IPS-18a (cell line): ENCODE measurements around the gene FBXO24.
"Not testable (repeated sequence)": the region's sequence is repeated elsewhere in the genome, so short reads cannot be mapped to it uniquely, and the experiment has no call there.

Experiments
- H3K27ac ChIP-seq: one replicate; pipeline ENCODE4 v1.5.1; 2013; ENCODE audit warnings: low read length
- H3K27me3 ChIP-seq: one replicate; pipeline ENCODE4 v1.6.1; 2013; ENCODE audit warnings: mild to moderate bottlenecking, low read length; ENCODE audit not compliant: control insufficient read depth, insufficient read depth
- H3K36me3 ChIP-seq: one replicate; pipeline ENCODE4 v1.6.1; 2013; ENCODE audit warnings: low read depth, low read length; ENCODE audit not compliant: control insufficient read depth
- H3K4me1 ChIP-seq: one replicate; pipeline ENCODE4 v1.6.1; 2013; ENCODE audit warnings: low read depth, low read length; ENCODE audit not compliant: control insufficient read depth
- H3K4me3 ChIP-seq: one replicate; pipeline ENCODE4 v1.5.1; 2013; ENCODE audit warnings: low read length
- H3K9ac ChIP-seq: one replicate; pipeline ENCODE4 v1.6.1; 2013; ENCODE audit warnings: mild to moderate bottlenecking, low read length, moderate library complexity
- H3K9me3 ChIP-seq: one replicate; pipeline ENCODE4 v1.6.1; 2013; ENCODE audit warnings: low read depth, low read length; ENCODE audit not compliant: control insufficient read depth

Gene FBXO24

DNA sequence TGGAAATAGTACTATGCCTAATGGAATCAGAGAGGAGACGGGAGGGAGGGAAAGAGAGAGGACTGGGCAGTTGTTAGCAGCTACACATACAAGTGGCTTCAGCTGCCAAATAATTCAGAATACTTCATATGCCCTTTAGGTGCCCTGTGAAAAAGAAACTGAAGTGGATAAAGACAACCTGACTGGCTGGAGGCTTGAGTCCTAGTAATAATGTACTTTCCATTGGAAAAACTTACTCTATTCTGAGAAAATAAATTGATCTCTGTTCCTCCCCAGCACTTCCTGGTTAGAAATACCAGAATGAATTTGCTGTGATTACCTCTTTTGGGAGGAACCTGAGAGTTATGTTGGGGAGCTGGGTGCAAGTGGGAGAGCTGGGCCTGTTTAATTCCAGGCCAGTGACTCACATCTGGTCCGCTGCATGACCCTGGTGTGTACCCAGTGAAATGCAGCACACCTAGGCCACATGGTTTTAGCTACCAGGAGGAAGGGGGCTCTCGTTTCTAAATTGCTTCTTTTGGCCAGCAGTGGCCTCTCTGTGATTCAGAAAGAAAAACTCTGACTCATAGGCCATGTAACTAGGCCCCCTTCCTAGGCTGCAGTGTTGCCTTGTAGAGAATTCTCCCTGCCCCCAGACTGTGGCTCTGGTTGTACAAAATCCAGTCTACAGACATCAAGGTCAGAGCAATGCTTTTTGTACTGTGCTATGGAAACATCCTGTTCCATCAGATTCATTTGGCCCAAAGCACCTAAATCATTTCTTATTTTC, 40.6 kb upstream of the FBXO24 start:
- Histone ChIP-seq H3K27ac (peak overlapping the region; percentile 19), H3K36me3 (peaks cover 3% of the 10 kb centered on the region), H3K4me3 (no peak overlapping the region), H3K9me3 (no peaks in the 10 kb centered on the region), H3K27me3 (peaks cover 5% of the 10 kb centered on the region), H3K9ac (peak overlapping the region; percentile 19), H3K4me1 (peaks cover 38% of the 10 kb centered on the region)

DNA sequence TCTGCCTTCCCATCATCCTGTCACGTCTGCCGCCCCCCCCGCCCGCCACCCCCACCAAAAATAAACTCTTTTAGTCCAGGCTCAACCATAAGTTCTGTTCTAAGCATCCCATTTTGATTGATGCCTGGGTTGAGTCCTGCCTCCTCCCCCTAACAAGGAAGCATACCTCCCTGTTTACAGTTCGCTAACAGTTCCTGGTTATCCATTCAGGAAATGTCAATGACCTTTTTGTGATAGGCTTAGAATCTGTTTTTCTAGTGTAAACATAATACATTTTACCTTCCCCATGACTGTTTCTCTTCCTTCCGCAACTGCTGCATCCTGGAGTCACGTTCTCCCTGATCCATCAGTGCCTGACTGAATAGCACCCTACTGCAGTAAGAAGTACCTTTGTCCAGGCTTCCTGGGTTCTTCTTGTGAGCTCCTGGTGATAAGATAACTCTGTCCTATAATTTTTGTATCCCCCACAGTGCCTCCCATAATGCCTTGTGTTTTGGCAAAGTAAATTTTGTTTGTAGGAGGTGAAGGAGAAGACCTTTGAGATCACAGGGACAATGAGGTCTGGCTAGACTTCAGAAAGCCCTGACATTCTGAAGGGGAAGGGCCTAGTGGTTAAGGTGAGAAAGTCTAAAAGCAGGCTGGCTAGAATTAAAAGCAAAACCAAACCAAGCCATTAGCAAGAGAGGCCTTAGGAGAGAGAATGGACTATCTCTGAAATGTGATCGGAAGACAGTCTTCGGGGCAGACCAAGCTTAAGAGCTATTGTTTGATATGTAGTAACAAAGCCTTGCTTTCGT, 39.8 kb upstream of the FBXO24 start:
- Histone ChIP-seq H3K9ac (peak overlapping the region; percentile 19), H3K36me3 (peaks cover 4% of the 10 kb centered on the region), H3K4me1 (peaks cover 38% of the 10 kb centered on the region), H3K27me3 (no peaks in the 10 kb centered on the region), H3K27ac (no peak overlapping the region), H3K4me3 (no peak overlapping the region), H3K9me3 (no peaks in the 10 kb centered on the region)

DNA sequence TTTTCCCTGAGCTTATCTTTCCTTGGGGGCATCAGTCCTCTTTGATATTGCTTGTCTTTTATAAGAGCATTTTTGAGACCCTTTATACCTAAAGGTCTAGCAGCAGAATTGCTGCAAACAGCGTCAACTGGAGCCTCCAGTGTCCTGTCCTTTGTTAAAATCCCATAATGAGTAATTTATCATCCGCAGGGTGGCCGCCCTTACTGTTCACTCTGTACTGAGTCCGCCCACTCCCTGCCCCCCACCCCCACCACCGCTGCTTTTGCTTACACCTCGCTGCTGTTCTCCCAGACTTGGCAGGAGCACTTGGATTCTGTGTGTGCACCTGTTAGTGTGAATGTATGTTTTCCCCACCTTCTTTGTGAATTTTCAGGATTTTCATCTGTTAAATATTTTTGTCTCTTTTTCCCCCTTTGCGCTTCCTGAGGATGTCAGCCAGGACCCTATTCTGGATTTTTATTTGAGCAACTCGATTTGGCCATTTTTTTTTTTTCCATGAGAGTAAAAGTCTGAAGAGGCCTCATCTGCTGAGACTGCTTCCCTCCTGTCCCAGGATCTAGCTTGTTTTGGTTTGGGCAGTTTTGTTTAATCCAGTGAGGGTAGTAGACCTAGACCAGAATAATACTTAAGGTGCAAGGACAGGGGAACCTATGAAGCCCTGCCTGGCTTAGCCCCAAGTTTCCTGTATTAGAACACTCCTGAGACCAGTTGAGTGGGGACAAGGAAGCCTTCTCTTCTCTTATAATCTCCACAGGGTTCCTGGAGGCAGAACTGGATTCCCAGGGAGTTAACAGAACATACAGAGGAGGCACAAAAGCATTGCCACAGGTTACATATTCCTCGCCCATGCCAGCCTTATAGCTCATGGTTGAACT, 39.0 kb upstream of the FBXO24 start:
- H3K27me3 ChIP-seq, result no peaks in the 10 kb centered on the region
- H3K4me3 ChIP-seq, result no peak overlapping the region
- H3K27ac ChIP-seq, result no peak overlapping the region
- peaks cover 4% of the 10 kb centered on the region for H3K36me3 ChIP-seq
- no peaks in the 10 kb centered on the region for H3K9me3 ChIP-seq
- H3K9ac ChIP-seq, result no peak overlapping the region
- H3K4me1 ChIP-seq, result peaks cover 32% of the 10 kb centered on the region

DNA sequence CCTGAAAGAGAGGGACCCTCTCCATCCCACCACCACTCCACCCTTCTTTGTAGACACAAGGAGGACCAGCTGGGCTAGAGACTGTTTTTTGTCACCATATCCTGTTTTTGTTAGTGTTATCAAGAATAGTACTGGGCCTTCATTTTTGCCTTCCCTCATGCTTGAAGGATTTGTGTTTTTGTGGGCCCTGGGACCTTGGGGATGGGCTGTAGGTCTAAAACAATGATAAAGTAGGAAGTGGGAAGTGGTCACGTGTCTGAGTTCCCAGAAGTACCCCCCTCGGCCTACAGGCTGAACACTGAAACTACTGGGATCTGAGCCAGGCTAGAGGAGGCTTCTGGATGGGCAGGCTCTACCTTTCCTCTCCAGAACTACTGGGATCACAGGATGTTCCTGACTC, 38.3 kb upstream of the FBXO24 start:
- Histone ChIP-seq H3K9ac (no peak overlapping the region), H3K27ac (no peak overlapping the region), H3K36me3 (peaks cover 7% of the 10 kb centered on the region), H3K4me3 (no peak overlapping the region), H3K4me1 (peaks cover 32% of the 10 kb centered on the region), H3K27me3 (no peaks in the 10 kb centered on the region), H3K9me3 (no peaks in the 10 kb centered on the region)

DNA sequence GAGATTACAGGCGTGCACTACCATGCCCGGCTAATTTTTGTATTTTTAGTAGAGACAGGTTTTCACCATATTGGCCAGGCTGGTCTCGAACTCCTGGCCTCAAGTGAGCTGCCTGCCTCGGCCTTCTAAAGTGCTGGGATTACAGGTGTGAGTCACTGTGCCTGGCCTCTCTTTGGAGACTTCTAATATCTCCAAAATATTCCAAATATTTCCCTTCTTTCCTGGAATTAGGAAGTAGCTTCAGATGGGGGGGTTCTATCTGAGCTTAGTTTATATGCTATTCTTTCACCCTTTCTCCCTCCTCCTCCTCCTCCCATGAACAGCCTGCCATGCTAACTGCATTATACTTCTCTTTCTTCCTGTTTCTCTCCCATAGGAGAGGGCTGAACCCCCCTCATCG, 37.7 kb upstream of the FBXO24 start:
- not testable (repeated sequence) for H3K27me3 ChIP-seq, H3K27ac ChIP-seq, H3K9me3 ChIP-seq, H3K9ac ChIP-seq, H3K36me3 ChIP-seq, H3K4me3 ChIP-seq
- peaks cover 29% of the 10 kb centered on the region for H3K4me1 ChIP-seq

DNA sequence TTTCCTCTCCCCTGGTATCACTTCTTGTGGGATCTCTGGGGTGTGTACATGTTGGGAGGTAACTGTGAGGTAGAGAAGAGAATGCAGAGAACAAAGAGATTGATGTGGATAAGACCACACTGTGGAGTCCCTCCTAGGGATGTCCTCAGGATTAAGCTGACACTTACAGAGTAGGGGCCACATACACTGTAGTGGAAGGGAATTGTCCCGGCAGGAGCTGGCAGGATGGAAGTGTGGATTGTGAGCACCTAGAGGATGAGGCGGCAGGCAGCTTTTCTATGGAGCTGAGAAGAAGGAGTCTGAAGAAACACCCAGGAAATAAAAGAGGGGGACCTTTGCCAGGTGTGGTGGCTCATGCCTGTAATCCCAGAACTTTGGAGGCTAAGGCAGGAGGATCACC, 33.6 kb upstream of the FBXO24 start:
- peaks cover 31% of the 10 kb centered on the region for H3K36me3 ChIP-seq
- no peak overlapping the region for H3K27ac ChIP-seq
- H3K27me3 ChIP-seq, result no peaks in the 10 kb centered on the region
- no peaks in the 10 kb centered on the region for H3K4me1 ChIP-seq
- H3K4me3 ChIP-seq, result no peak overlapping the region
- no peak overlapping the region for H3K9ac ChIP-seq
- H3K9me3 ChIP-seq, result no peaks in the 10 kb centered on the region

DNA sequence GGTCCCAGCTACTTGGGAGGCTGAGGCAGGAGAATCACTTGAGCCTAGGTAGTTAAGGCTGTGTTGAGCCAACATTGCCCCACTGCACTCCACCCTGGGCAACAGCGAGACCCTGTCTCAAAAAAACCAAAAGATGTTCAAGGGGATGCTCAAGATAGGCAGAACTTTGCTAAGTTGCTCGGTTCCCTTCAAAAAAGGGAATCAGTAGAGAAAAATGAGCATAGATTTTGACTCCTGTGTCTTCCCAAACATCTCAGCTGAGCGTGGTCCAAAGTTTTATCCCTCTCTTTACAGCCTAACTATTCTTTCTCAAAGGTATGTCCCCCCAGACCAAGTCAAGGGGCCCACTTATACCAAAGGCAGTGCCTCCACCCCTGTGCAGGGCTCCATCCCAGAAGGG, 33.1 kb upstream of the FBXO24 start:
- no peaks in the 10 kb centered on the region for H3K9me3 ChIP-seq
- H3K27ac ChIP-seq, result no peak overlapping the region
- no peak overlapping the region for H3K4me3 ChIP-seq
- no peak overlapping the region for H3K9ac ChIP-seq
- H3K4me1 ChIP-seq, result no peaks in the 10 kb centered on the region
- H3K27me3 ChIP-seq, result no peaks in the 10 kb centered on the region
- H3K36me3 ChIP-seq, result peaks cover 31% of the 10 kb centered on the region

DNA sequence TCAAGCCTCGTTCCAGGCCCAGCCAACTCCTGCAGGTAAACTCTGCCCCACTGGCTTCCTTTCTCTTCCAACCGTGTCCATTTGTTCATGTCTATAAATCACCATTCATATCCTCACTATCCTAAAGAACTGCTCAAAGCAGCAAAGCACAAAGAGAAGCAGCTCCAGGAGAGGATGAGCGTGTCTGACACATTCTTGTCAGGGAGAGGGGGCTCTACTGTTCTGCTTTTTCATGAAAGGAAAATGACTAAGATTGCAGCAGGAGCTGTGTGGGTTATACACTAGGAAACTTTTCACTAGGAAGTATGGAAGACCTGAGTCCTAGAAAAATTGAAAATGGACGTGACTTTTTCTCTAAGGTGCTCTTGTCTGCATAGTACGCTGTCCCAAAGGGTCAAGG, 30.4 kb upstream of the FBXO24 start:
- Histone ChIP-seq H3K9me3 (no peaks in the 10 kb centered on the region), H3K9ac (no peak overlapping the region), H3K4me3 (no peak overlapping the region), H3K36me3 (peaks cover 26% of the 10 kb centered on the region), H3K27me3 (no peaks in the 10 kb centered on the region), H3K4me1 (no peaks in the 10 kb centered on the region), H3K27ac (no peak overlapping the region)

DNA sequence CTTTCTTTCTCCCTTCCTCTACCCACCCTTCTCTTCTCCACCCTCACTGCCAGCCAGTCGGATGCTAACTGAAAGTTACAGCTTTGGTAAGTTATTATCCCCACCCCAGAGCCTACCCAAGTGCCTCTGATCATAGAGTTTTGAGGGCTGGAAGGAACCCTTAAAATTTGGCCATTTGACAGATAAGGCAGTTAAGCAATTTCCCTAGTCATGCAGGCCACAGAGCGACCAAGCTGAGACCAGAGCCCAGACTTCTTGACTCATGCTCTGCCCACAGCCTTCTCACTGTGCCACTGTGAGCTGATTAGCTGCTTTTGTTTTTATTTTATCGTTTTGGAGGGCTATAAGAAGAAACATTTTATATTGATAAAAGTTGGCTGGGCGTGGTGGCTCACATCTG, 29.6 kb upstream of the FBXO24 start:
- Histone ChIP-seq H3K9me3 (no peaks in the 10 kb centered on the region), H3K4me1 (no peaks in the 10 kb centered on the region), H3K4me3 (no peak overlapping the region), H3K9ac (no peak overlapping the region), H3K27ac (no peak overlapping the region), H3K27me3 (no peaks in the 10 kb centered on the region), H3K36me3 (peaks cover 26% of the 10 kb centered on the region)

DNA sequence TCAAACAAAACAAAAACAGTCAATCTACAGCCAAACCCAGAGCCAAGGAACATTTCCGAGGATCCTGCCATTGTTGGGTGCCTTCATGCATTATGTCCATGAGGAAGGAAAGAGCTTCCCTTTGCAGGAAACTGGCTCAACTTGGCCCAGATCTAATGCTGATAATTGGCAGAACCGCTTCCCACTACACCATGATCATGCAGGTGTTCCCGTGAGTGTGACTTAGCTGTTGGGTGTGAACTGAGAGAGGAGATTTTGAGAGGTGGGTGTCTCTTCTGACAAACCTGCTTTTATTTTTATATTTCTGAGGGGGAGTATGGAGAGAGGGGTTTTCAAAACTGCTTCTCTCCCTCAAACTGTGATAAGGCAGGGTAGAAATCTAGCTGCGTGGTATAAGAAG, 27.0 kb upstream of the FBXO24 start:
- H3K4me1 ChIP-seq, result no peaks in the 10 kb centered on the region
- no peaks in the 10 kb centered on the region for H3K9me3 ChIP-seq
- H3K27ac ChIP-seq, result no peak overlapping the region

DNA sequence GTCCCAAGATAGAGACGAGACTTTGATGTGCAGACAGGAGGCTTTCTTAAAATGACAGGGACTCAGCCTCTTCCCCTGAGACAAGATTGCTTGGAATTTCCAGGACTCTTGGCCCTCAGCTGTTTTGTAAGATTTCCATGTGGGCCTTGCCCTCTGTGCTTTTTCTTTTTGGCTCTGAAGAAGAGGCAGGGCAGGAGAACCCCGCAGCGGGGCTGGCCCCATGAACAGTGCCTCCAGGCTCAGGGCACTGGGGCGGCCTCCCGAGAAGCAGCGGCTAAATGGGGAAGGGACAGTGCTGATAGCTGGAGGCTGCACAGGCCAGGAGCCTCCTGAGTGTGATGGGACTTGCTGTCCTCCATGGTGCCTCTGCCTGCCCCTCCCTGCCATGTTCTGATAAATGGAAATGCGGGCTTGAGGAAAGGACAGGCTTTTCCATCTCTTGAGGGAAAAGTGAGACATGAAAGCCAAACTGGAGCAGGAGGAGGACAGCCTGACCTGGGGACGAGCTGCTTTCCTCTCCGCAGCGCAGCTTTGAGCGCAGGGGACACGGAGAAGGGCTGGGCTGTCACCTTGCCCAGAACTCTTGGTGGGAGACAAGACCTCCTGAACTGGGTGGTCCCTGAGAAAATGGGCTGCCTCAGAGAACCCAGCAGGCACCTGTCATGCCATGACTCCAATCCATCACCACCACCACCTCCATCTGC, 24.5 kb upstream of the FBXO24 start:
- no peak overlapping the region for H3K4me3 ChIP-seq
- no peak overlapping the region for H3K9ac ChIP-seq
- H3K27ac ChIP-seq, result no peak overlapping the region
- no peaks in the 10 kb centered on the region for H3K27me3 ChIP-seq
- no peaks in the 10 kb centered on the region for H3K4me1 ChIP-seq
- H3K9me3 ChIP-seq, result no peaks in the 10 kb centered on the region
- peaks cover 7% of the 10 kb centered on the region for H3K36me3 ChIP-seq

More for the DNA sequence above, 27.0 kb upstream of the FBXO24 start:
- H3K4me3 ChIP-seq, result no peak overlapping the region
- H3K36me3 ChIP-seq, result peaks cover 22% of the 10 kb centered on the region
- H3K9ac ChIP-seq, result no peak overlapping the region
- no peaks in the 10 kb centered on the region for H3K27me3 ChIP-seq
